Measurements from ENCODE around the gene MAIP1. TPM values are rescaled to one million over a fixed set of nuclear protein-coding genes. Genes with fewer than 3 reads are reported as not detected.

MAIP1 gene
- total and polyA plus RNA-seq, 9 of the 15 experiments (the other 6 are each of a cell fraction or from before 2014, with no cell fraction given), result 3.6 to 30.0 (median 24.5) TPM

- TF ChIP-seq RFX1 (IDR thresholded peaks at IDR 0.05) (no peak), MTA3 (IDR thresholded peaks at IDR 0.05; ENCODE audit: borderline replicate concordance) (no peak), ETV5 (CRISPR knock-in tag; IDR thresholded peaks at IDR 0.05; ENCODE audit: low read depth) (no peak), ZNF318 (IDR thresholded peaks at IDR 0.05; ENCODE audit: borderline replicate concordance in 1 of 2, low read depth in 1 of 2) (no peak), ZNF696 (CRISPR knock-in tag; conservative IDR thresholded peaks at IDR 0.05) (no peak), ZNF224 (CRISPR knock-in tag; IDR thresholded peaks at IDR 0.05) (no peak), ZBTB7A (IDR thresholded peaks at IDR 0.05; ENCODE audit: borderline replicate concordance, control insufficient read depth, low read depth, low read length) (peak; percentile 39; the same call in 1 of the 2 replicates), SRSF7 (optimal IDR thresholded peaks at IDR 0.05; ENCODE audit: low read depth, low read length) (no peak), RB1 (IDR thresholded peaks at IDR 0.05; ENCODE audit: low read depth) (peak; percentile 29; the same call in 1 of the 2 replicates), PTBP1 (IDR thresholded peaks at IDR 0.05; ENCODE audit: low read depth, low read length) (no peak), ZNF324 (CRISPR knock-in tag; IDR thresholded peaks at IDR 0.05) (no peak)
Observed at GRCh38 chr2:199911052-199911876, 44.1 kb upstream of the MAIP1 start, which contains the start of gene C2orf69 (continued).

All from K562 (cell line).